Nasal cavity respiratory epithelium epithelial cell of viscerocranial mucosa (primary cell): Measurements from ENCODE around the gene NBPF3. TPM values are rescaled to one million over a fixed set of nuclear protein-coding genes. Genes with fewer than 3 reads are reported as not detected.

ENCODE experiments used
- total RNA-seq: library from RNA; depleted of rRNA; stranded (reverse); fragments of >200 nt; gene quantifications from 2 replicates; pipeline ENCODE4 v1.2.3, GENCODE V29; 2014

NBPF3 gene, protein sequence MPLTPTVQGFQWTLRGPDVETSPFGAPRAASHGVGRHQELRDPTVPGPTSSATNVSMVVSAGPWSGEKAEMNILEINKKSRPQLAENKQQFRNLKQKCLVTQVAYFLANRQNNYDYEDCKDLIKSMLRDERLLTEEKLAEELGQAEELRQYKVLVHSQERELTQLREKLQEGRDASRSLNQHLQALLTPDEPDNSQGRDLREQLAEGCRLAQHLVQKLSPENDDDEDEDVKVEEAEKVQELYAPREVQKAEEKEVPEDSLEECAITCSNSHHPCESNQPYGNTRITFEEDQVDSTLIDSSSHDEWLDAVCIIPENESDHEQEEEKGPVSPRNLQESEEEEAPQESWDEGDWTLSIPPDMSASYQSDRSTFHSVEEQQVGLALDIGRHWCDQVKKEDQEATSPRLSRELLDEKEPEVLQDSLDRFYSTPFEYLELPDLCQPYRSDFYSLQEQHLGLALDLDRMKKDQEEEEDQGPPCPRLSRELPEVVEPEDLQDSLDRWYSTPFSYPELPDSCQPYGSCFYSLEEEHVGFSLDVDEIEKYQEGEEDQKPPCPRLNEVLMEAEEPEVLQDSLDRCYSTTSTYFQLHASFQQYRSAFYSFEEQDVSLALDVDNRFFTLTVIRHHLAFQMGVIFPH
- total RNA-seq: 14.4 and 21.6 TPM in 2 replicates

GRCh38 chr1:21439721-21440629, at the start of gene NBPF3:
TSS of gene NBPF3 (plus strand) at chr1:21440137. CDS start at chr1:21445087, 4,950 bp downstream.

GRCh38 chr1:21509351-21510112, 69.6 kb downstream of the NBPF3 start, which contains the start of gene ALPL:
TSS of gene ALPL (plus strand) at chr1:21509423. CDS start at chr1:21554082, 44,659 bp downstream.

Other genes with a start within 250 kb of the NBPF3 start
- 51.6 and 194 TPM in 2 replicates for gene ECE1, start 149.7 kb upstream of the NBPF3 start, total RNA-seq
- 0.93 TPM in 1 of 2 replicates, not detected in the other for gene ALPL, start 69.3 kb downstream of the NBPF3 start, total RNA-seq
- 2.6 and 4.1 TPM in 2 replicates for gene RAP1GAP, start 229.2 kb downstream of the NBPF3 start, total RNA-seq